OCI-LY1 (cell line): ENCODE results near the gene COL23A1.

Experiments
- EZH2 ChIP-seq: fragments of 200-600 bp; sonication (generic), shearing (Covaris generic); IDR thresholded peaks from 2 replicates; pipeline ENCODE4 v1.8.0; 2017; ENCODE audit warnings: borderline replicate concordance, mixed run types, mild to moderate bottlenecking, antibody characterized with exemption, low read length, moderate library complexity, mixed read lengths
- TF ChIP-seq, protein P1 (sequence below): fragments of 200-600 bp; sonication (generic), shearing (Covaris generic); IDR thresholded peaks from 2 replicates; pipeline ENCODE4 v1.5.1; 2017; ENCODE audit warnings: mild to moderate bottlenecking, antibody characterized with exemption, low read length, moderate library complexity, mixed read lengths

DNA sequence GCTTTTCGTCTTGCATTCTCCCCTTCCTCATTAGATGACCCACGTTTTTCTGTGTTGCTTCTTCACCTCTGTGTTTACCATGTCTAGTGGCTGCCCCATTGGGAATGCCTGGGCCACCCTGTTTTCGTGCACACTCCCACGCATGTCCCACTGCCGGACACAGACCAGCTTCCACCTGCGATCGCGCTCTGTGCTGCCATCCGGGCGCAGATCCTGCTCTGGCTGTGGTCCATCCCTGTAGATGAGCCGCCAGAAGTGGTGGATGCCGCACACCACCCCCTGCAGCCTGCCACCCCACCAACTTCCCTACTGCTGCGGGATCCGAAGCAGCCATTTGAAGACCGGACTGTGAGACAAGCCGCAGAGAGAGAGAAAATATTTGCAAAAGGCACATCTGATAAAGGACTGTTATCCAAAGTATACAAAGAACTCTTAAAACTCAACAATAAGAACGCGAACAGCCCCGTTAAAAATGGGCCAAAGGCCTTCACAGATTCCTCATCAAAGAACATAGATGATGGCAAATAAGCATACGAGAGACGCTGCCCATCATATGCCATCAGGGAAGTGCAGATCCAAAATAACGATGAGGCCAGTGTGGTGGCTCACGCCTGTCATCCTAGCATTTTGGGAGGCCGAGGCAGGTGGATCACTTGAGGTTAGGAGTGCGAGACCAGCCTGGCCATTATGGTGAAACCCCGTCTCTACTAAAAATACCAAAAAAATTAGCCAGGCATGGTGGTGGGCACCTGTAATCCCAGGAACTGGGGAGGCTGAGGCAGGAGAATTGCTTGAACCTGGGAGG is 163.7 kb downstream of the COL23A1 start:
- TF ChIP-seq, protein P1, sequence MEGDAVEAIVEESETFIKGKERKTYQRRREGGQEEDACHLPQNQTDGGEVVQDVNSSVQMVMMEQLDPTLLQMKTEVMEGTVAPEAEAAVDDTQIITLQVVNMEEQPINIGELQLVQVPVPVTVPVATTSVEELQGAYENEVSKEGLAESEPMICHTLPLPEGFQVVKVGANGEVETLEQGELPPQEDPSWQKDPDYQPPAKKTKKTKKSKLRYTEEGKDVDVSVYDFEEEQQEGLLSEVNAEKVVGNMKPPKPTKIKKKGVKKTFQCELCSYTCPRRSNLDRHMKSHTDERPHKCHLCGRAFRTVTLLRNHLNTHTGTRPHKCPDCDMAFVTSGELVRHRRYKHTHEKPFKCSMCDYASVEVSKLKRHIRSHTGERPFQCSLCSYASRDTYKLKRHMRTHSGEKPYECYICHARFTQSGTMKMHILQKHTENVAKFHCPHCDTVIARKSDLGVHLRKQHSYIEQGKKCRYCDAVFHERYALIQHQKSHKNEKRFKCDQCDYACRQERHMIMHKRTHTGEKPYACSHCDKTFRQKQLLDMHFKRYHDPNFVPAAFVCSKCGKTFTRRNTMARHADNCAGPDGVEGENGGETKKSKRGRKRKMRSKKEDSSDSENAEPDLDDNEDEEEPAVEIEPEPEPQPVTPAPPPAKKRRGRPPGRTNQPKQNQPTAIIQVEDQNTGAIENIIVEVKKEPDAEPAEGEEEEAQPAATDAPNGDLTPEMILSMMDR = no peak
- TF ChIP-seq EZH2 = no peak
